GM23338 (cell line): Measurements from ENCODE around the gene POLDIP2. TPM values are rescaled to one million over a fixed set of nuclear protein-coding genes. Genes with fewer than 3 reads are reported as not detected.

Source experiments
- CREB1 ChIP-seq: fragments of 250-450 bp; sonication (Bioruptor Pico); IDR thresholded peaks from 2 replicates; pipeline ENCODE4 v1.5.0; 2020; ENCODE audit warnings: low read depth, mild to moderate bottlenecking, moderate library complexity
- CTCF ChIP-seq, 2 experiments: fragments of 200-600 bp in 1 of 2; sonication (generic) in 1 of 2; conservative IDR thresholded peaks; 2 replicates each; pipeline versions ENCODE4 v1.5.1 to v1.6.1; 2016 to 2017; ENCODE audit warnings: antibody characterized with exemption in 2 of 2, low read depth in 2 of 2, mild to moderate bottlenecking in 2 of 2, moderate library complexity in 1 of 2
- EZH2 ChIP-seq: fragments of 200-600 bp; sonication (generic); IDR thresholded peaks from one replicate; pipeline ENCODE4 v1.8.0; 2017; ENCODE audit warnings: antibody characterized with exemption, mild to moderate bottlenecking, low read depth; ENCODE audit not compliant: unreplicated experiment
- EZH2phosphoT487 ChIP-seq: fragments of 200-600 bp; sonication (generic); IDR thresholded peaks from one replicate; pipeline ENCODE4 v1.8.1; 2018; ENCODE audit warnings: antibody characterized with exemption; ENCODE audit not compliant: unreplicated experiment
- NANOG ChIP-seq: IDR thresholded peaks from 2 replicates; pipeline ENCODE4 v1.6.1; 2016; ENCODE audit warnings: antibody characterized with exemption, borderline replicate concordance
- POLR2AphosphoS5 ChIP-seq: IDR thresholded peaks from 2 replicates; pipeline ENCODE4 v1.6.1; 2016; ENCODE audit warnings: antibody characterized with exemption, low read depth
- STAT1 ChIP-seq: IDR thresholded peaks from one replicate; pipeline ENCODE4 v1.6.1; 2016; ENCODE audit warnings: antibody characterized with exemption; ENCODE audit not compliant: unreplicated experiment
- ZNF114 ChIP-seq: fragments of 250-450 bp; sonication (Bioruptor Pico); IDR thresholded peaks from 2 replicates; pipeline ENCODE4 v1.5.0; 2020; ENCODE audit warnings: mild to moderate bottlenecking, moderate library complexity
- ZNF331 ChIP-seq: fragments of 250-450 bp; sonication (Bioruptor Pico); IDR thresholded peaks from 2 replicates; pipeline ENCODE4 v1.5.0; 2020; ENCODE audit warnings: low read depth, mild to moderate bottlenecking, moderate library complexity
- ZNF462 ChIP-seq: fragments of 250-450 bp; sonication (Bioruptor Pico); IDR thresholded peaks from 2 replicates; pipeline ENCODE4 v1.5.0; 2020; ENCODE audit warnings: mild to moderate bottlenecking, moderate library complexity
- polyA plus RNA-seq: library from polyadenylated mRNA; unstranded; fragments of >200 nt; fragmentation: Nextera tagmentation; extraction: Ambion mirVana; gene quantifications from 2 replicates; pipeline ENCODE4 v1.2.1, GENCODE V29; 2016
- total RNA-seq: library from RNA; depleted of rRNA; stranded (reverse); fragments of >200 nt; shearing (Covaris generic); gene quantifications from 2 replicates; pipeline ENCODE4 v1.2.3, GENCODE V29; 2014
- TF ChIP-seq, protein P1 (sequence below): IDR thresholded peaks from 2 replicates; pipeline ENCODE4 v1.6.1; 2016; ENCODE audit warnings: antibody characterized with exemption

POLDIP2 gene
- total and polyA plus RNA-seq, 2 experiments from 2014 or later = 45.7 to 77.1 TPM

GRCh38 chr17:28313841-28314240, 43.5 kb downstream of the POLDIP2 start (continued):
- no peak for TF ChIP-seq ZNF462 (CRISPR knock-in tag)
- no peak for TF ChIP-seq STAT1
- no peak for TF ChIP-seq EZH2phosphoT487
- no peak for TF ChIP-seq CREB1
- TF ChIP-seq POLR2AphosphoS5 = no peak
- no peak for TF ChIP-seq EZH2
- no peak for TF ChIP-seq ZNF114 (CRISPR knock-in tag)
- TF ChIP-seq, protein P1, sequence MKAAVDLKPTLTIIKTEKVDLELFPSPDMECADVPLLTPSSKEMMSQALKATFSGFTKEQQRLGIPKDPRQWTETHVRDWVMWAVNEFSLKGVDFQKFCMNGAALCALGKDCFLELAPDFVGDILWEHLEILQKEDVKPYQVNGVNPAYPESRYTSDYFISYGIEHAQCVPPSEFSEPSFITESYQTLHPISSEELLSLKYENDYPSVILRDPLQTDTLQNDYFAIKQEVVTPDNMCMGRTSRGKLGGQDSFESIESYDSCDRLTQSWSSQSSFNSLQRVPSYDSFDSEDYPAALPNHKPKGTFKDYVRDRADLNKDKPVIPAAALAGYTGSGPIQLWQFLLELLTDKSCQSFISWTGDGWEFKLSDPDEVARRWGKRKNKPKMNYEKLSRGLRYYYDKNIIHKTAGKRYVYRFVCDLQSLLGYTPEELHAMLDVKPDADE = no peak
- TF ChIP-seq CTCF (conservative IDR thresholded peaks at IDR 0.05; ENCODE audit: low read depth in 2 of 2) = no peak
- TF ChIP-seq NANOG = no peak
- TF ChIP-seq ZNF331 (CRISPR knock-in tag) = no peak
